Left renal pelvis (tissue), 4 donors: ENCODE results near the gene GPD1. TPM values are rescaled to one million over a fixed set of nuclear protein-coding genes. Genes with fewer than 3 reads are reported as not detected.
"Not testable (repeated sequence)": the region's sequence is repeated elsewhere in the genome, so short reads cannot be mapped to it uniquely, and the experiment has no call there.

Experiments
- DNase-seq, 4 donors: peaks; one replicate each; pipeline ENCODE4 v3.0.0-alpha.2; 2013; ENCODE audit warnings: low read depth in 4 of 4, low spot score in 3 of 4
- polyA plus RNA-seq, 4 donors: library from polyadenylated mRNA; unstranded; fragments of 120-200 nt; gene quantifications; one replicate each; pipeline ENCODE4 v1.2.1, GENCODE V29; 2013; ENCODE audit not compliant: insufficient read length in 4 of 4

Gene GPD1
- polyA plus RNA-seq, 4 donors: 1.5 to 72.2 (median 46.0) TPM

DNA sequence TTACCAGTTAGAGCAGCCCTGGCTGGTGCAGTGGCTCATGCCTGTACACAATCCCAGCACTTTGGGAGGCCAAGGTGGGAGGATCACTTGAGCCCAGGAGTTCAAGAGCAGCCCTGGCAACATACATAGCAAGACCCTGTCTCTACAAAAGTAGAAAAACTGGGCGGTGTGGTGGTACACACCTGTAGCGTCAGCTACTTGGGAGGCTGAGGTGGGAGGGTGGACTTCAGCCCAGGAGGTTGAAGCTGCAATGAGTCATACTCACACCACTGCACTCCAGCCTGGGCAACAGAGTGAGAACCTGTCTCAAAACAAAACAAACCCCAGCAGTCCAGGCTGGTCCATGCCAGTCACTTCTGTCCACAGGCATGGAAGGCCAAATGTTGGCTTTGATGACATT lies 15.6 kb downstream of the GPD1 start:
- no peak for DNase-seq

DNA sequence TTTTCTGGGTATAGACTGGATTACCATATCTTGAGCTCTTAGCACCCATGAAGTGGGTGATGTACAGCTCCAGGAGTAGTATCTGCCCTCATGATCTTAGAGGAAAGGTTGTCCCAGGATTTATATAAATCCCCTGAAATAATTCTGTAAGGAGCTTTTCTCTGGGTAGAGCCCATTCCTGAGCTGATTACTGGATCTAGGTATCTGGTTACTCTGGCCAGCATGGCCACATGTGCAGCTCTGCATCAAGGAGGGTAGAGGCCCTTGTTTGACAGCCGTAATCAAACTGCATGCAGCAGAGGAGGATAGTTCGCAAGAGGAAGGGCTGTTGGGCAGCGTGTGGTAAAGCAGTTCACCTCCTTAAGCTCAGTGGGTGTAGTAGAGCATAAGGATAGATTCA lies 16.7 kb downstream of the GPD1 start:
- no peak for DNase-seq

DNA sequence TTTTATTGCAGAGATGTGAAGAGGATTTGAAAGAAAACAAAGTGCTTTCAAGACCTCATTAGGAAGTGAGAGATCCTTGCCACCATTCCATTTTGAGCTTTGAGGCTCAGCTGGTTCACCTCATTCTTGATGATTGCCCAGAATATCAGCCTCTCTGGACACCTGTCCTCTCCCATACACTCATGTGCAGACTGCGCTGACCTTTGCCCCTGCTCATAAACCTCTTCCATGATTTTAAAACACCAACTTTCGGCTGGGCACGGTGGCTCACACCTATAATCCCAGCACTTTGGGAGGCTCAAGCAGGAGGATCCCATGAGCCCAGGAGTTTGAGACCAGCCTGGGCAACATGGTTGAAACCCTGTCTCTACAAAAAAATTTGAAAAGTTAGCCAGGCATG lies 17.1 kb downstream of the GPD1 start:
- DNase-seq: no peak

- DNase-seq: no peak
These were observed 17.8 kb downstream of the GPD1 start for GRCh38 chr12:50121641-50122040.

GRCh38 chr12:50123203-50123602 lies 19.4 kb downstream of the GPD1 start:
- no peak for DNase-seq

DNA sequence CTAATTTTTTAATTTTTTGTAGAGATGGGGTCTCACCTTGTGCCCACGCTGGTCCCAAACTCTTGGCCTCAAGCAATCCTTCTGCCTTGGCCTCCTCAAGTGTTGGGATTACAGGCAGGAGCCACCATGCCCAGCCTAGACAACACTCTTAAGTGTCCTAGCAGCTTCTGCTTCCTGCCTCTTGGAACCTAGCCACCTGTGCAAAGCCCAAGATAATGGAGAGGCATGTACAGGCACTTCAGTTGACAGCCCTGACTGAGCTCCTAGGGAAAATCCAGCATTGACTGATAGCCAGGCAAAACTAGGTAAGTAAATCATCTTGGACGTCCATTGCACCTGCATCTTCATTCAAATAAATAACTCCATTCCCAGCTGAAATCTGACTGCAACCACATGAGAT lies 23.7 kb downstream of the GPD1 start:
- no peak for DNase-seq

DNA sequence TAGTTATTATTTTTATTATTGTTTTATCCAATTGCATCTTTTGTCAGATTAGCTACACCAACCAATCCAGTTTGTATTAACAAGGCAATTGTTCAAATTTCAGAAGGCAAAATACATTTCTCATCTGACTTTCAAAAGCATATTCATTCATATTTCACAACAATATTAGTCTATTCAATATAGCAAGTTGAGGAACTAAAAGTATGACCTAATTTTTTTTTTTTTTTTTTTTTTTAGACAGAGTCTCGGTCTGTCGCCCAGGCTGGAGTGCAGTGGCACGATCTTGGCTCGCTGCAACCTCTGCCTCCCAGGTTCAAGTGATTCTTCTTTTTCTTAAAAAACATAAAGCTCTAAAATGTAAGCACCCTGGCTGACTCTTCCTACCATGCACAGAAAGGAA lies 25.5 kb downstream of the GPD1 start:
- DNase-seq: no peak

- no peak for DNase-seq
These were observed 28.8 kb downstream of the GPD1 start for GRCh38 chr12:50132505-50133135.

- DNase-seq: no peak
These were observed 39.2 kb downstream of the GPD1 start for GRCh38 chr12:50142993-50143392.

- no peak for DNase-seq
These were observed 41.6 kb downstream of the GPD1 start for GRCh38 chr12:50145439-50145838.

DNA sequence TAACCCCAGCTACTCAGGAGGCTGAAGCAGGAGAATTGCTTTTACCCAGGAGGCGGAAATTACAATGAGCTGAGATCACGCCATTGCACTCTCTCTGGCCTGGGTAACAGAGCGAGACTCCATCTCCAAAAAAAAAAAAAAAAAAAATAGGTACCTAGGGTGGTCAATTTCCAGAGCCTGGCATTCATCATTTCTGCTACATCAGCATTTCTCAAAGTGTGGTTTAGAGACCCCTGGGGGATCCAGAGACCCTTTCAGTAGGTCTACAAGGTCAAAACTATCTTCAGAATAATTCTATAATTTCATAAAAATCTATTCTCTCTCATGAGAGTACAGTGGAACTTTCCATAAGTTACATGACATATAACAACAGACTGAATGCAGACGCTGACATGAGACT lies 43.5 kb downstream of the GPD1 start:
- DNase-seq: no peak

- DNase-seq: not testable (repeated sequence)
These were observed 44.2 kb downstream of the GPD1 start for GRCh38 chr12:50148011-50148410.

DNA sequence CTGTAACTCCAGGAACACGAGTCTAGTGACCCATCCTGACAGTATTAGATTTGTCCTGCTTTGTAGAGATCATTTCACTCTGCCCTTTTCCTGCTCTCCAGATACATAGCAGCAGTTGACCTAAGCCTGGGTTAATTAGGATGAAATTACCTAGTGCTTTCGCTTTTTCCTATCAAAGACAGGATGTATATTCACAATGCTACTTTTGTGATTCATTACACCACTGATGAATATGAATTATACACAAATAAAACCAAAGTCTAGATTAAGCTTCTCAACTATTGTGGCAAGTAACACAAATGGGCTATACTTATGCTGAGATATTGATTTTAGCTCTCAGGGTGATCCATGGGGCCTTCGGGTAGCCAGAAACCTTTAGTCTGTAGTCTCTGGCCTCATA lies 45.5 kb downstream of the GPD1 start:
- no peak for DNase-seq

- no peak for DNase-seq
These were observed 47.4 kb downstream of the GPD1 start for GRCh38 chr12:50151047-50151687.

DNA sequence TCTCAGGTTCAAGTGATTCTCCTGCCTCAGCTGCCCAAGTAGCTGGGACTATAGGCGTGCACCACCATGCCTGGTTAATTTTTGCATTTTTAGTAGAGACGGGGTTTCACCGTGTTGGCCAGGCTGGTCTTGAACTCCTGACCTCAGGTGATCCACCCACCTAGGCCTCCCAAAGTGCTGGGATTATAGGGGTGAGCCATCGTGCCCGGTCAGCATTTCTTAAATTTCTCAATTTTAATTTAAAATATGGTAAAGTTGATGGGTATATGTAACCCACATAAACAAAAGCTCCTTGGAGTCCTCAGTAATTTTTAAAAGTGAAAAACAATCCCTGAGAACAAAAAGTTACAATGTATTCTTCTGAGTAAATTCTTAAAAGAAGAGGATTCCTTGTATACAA lies 51.1 kb downstream of the GPD1 start:
- DNase-seq: not testable (repeated sequence)

- DNase-seq: no peak
These were observed 52.8 kb downstream of the GPD1 start for GRCh38 chr12:50156641-50157040.

- no peak for DNase-seq
These were observed 53.5 kb downstream of the GPD1 start for GRCh38 chr12:50157259-50157658.

DNA sequence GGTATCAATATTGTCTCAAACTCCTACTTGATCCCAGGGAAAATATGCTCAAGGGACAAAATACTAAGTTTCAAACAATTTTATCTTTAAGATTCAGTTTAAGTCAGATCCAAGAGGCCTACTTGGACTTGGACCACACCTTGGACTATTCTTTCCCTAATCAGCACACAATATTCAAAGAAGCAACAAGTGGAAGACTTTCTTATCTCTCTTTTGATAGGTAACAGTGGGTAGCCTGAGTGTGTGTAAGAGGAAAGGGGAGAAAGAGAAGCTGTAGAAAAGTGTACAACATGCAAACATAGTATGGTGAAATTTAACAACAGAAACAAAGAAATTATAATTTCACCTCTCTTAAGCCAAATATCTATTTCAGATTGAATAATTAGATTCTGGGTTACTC lies 56.8 kb downstream of the GPD1 start:
- DNase-seq: no peak

Other genes starting within 250 kb of the GPD1 start
- 10 to 100 TPM in 1 of 4 donors, 1 to 10 TPM in 3; 3.3 to 35.7 (median 3.9) TPM for gene FAIM2, start 200.1 kb upstream of the GPD1 start, polyA plus RNA-seq
- gene AQP2, start 153.3 kb upstream of the GPD1 start, polyA plus RNA-seq: 100 to 1,000 TPM in 3 of 4 donors, under 1 TPM in 1; 0.76 to 242 (median 119) TPM
- 1 to 10 TPM; 2.0 to 6.8 (median 3.4) TPM for gene AQP5, start 142.1 kb upstream of the GPD1 start, polyA plus RNA-seq
- 10 to 100 TPM in 3 of 4 donors, under 1 TPM in 1; 0.94 to 19.2 (median 16.6) TPM for gene AQP6, start 131.1 kb upstream of the GPD1 start, polyA plus RNA-seq
- 10 to 100 TPM; 45.4 to 50.4 (median 49.6) TPM for gene RACGAP1, start 78.5 kb upstream of the GPD1 start, polyA plus RNA-seq
- gene ASIC1, start 46.4 kb upstream of the GPD1 start, polyA plus RNA-seq: 10 to 100 TPM in 1 of 4 donors, 1 to 10 TPM in 3; 4.3 to 21.4 (median 4.9) TPM
- gene SMARCD1, start 18.7 kb upstream of the GPD1 start, polyA plus RNA-seq: 100 to 1,000 TPM; 102 to 183 (median 175) TPM
- gene COX14, start 8.2 kb downstream of the GPD1 start, polyA plus RNA-seq: 10 to 100 TPM; 35.6 to 54.2 (median 52.2) TPM
- 10 to 100 TPM; 66.2 to 82.3 (median 75.8) TPM for gene CERS5, start 63.4 kb downstream of the GPD1 start, polyA plus RNA-seq
- gene LIMA1, start 179.5 kb downstream of the GPD1 start, polyA plus RNA-seq: 100 to 1,000 TPM in 2 of 4 donors, 10 to 100 TPM in 2; 85.0 to 124 (median 100) TPM